GM18502 (cell line): ENCODE data around the gene NTRK1.

Experiments used
- ATAC-seq: cut with Tn5 transposase; IDR thresholded peaks from one replicate; pipeline ENCODE4 v1.9.1; 2021; ENCODE audit warnings: mild to moderate bottlenecking; ENCODE audit not compliant: unreplicated experiment, poor library complexity

NTRK1 gene

GRCh38 chr1:156877433-156878170, 16.9 kb downstream of the NTRK1 start:
- ATAC-seq = no peak

GRCh38 chr1:156879876-156880275, 19.2 kb downstream of the NTRK1 start:
- no peak for ATAC-seq

GRCh38 chr1:156880473-156880872, 19.8 kb downstream of the NTRK1 start:
- no peak for ATAC-seq

- no peak for ATAC-seq
These were observed 20.4 kb downstream of the NTRK1 start for GRCh38 chr1:156881101-156881500.

GRCh38 chr1:156881663-156882062, 21.0 kb downstream of the NTRK1 start:
- no peak for ATAC-seq

- ATAC-seq = no peak
These were observed 21.9 kb downstream of the NTRK1 start for GRCh38 chr1:156882543-156882942.

GRCh38 chr1:156883919-156884318, 23.3 kb downstream of the NTRK1 start:
- no peak for ATAC-seq

- no peak for ATAC-seq
These were observed 24.0 kb downstream of the NTRK1 start for GRCh38 chr1:156884560-156885184.

GRCh38 chr1:156885314-156885713, 24.6 kb downstream of the NTRK1 start:
- no peak for ATAC-seq

GRCh38 chr1:156885880-156886355, 25.3 kb downstream of the NTRK1 start:
- ATAC-seq = no peak

GRCh38 chr1:156886583-156887281, 26.1 kb downstream of the NTRK1 start:
- no peak for ATAC-seq

- ATAC-seq = no peak
These were observed 26.7 kb downstream of the NTRK1 start for GRCh38 chr1:156887317-156887716.

GRCh38 chr1:156887734-156888133, 27.1 kb downstream of the NTRK1 start:
- no peak for ATAC-seq

- ATAC-seq = no peak
These were observed 29.3 kb downstream of the NTRK1 start for GRCh38 chr1:156889802-156890580.

- no peak for ATAC-seq
These were observed 31.8 kb downstream of the NTRK1 start for GRCh38 chr1:156892190-156893047.

GRCh38 chr1:156893048-156893953, 32.6 kb downstream of the NTRK1 start, which contains the start of gene PEAR1:
Gene PEAR1, plus strand, starts transcription at chr1:156893718. Its CDS starts 10,209 bp downstream, at chr1:156903927.
- ATAC-seq = no peak

GRCh38 chr1:156894001-156894400, 33.3 kb downstream of the NTRK1 start:
- ATAC-seq = no peak

GRCh38 chr1:156894711-156895454, 34.2 kb downstream of the NTRK1 start:
- ATAC-seq = no peak
